GM12865 (cell line): ENCODE data around the gene BRPF1.

ENCODE experiments used
- DNase-seq: peaks from one replicate; pipeline ENCODE4 v3.0.0; 2010; ENCODE audit warnings: low read depth
- H3K4me3 ChIP-seq: 2 replicates; pipeline ENCODE4 v1.5.1; 2011; ENCODE audit warnings: mild to moderate bottlenecking, low read depth, low read length, control low read depth
- TF ChIP-seq, protein P1 (sequence below): IDR thresholded peaks from 2 replicates; pipeline ENCODE4 v1.5.1; 2011; ENCODE audit warnings: low read length, control low read depth, low read depth, inconsistent platforms; ENCODE audit not compliant: insufficient read depth; ENCODE audit errors: missing control alignments

Gene BRPF1, protein sequence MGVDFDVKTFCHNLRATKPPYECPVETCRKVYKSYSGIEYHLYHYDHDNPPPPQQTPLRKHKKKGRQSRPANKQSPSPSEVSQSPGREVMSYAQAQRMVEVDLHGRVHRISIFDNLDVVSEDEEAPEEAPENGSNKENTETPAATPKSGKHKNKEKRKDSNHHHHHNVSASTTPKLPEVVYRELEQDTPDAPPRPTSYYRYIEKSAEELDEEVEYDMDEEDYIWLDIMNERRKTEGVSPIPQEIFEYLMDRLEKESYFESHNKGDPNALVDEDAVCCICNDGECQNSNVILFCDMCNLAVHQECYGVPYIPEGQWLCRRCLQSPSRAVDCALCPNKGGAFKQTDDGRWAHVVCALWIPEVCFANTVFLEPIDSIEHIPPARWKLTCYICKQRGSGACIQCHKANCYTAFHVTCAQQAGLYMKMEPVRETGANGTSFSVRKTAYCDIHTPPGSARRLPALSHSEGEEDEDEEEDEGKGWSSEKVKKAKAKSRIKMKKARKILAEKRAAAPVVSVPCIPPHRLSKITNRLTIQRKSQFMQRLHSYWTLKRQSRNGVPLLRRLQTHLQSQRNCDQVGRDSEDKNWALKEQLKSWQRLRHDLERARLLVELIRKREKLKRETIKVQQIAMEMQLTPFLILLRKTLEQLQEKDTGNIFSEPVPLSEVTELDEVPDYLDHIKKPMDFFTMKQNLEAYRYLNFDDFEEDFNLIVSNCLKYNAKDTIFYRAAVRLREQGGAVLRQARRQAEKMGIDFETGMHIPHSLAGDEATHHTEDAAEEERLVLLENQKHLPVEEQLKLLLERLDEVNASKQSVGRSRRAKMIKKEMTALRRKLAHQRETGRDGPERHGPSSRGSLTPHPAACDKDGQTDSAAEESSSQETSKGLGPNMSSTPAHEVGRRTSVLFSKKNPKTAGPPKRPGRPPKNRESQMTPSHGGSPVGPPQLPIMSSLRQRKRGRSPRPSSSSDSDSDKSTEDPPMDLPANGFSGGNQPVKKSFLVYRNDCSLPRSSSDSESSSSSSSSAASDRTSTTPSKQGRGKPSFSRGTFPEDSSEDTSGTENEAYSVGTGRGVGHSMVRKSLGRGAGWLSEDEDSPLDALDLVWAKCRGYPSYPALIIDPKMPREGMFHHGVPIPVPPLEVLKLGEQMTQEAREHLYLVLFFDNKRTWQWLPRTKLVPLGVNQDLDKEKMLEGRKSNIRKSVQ (N-terminal part only)

GRCh38 chr3:9731206-9732079, at the start of gene BRPF1:
BRPF1 (plus strand) TSS chr3:9731735; CDS start chr3:9734141, 2,406 bp downstream.
- H3K4me3 ChIP-seq = peak within 1 kb of the TSS; percentile 92
- TF ChIP-seq, protein P1, sequence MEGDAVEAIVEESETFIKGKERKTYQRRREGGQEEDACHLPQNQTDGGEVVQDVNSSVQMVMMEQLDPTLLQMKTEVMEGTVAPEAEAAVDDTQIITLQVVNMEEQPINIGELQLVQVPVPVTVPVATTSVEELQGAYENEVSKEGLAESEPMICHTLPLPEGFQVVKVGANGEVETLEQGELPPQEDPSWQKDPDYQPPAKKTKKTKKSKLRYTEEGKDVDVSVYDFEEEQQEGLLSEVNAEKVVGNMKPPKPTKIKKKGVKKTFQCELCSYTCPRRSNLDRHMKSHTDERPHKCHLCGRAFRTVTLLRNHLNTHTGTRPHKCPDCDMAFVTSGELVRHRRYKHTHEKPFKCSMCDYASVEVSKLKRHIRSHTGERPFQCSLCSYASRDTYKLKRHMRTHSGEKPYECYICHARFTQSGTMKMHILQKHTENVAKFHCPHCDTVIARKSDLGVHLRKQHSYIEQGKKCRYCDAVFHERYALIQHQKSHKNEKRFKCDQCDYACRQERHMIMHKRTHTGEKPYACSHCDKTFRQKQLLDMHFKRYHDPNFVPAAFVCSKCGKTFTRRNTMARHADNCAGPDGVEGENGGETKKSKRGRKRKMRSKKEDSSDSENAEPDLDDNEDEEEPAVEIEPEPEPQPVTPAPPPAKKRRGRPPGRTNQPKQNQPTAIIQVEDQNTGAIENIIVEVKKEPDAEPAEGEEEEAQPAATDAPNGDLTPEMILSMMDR = no peak

GRCh38 chr3:9682096-9682495, 49.4 kb upstream of the BRPF1 start:
- no peak for DNase-seq
- TF ChIP-seq, protein P1 = no peak
- no peak overlapping the region for H3K4me3 ChIP-seq

More at GRCh38 chr3:9731206-9732079, at the start of gene BRPF1:
- DNase-seq = peak; percentile 100

- no peak for DNase-seq
- no peak overlapping the region for H3K4me3 ChIP-seq
- TF ChIP-seq, protein P1 = no peak
Observed at GRCh38 chr3:9683426-9683825, 48.1 kb upstream of the BRPF1 start.

GRCh38 chr3:9685216-9686049, 46.1 kb upstream of the BRPF1 start:
- TF ChIP-seq, protein P1 = no peak
- no peak for DNase-seq
- H3K4me3 ChIP-seq = no peak overlapping the region

DNA sequence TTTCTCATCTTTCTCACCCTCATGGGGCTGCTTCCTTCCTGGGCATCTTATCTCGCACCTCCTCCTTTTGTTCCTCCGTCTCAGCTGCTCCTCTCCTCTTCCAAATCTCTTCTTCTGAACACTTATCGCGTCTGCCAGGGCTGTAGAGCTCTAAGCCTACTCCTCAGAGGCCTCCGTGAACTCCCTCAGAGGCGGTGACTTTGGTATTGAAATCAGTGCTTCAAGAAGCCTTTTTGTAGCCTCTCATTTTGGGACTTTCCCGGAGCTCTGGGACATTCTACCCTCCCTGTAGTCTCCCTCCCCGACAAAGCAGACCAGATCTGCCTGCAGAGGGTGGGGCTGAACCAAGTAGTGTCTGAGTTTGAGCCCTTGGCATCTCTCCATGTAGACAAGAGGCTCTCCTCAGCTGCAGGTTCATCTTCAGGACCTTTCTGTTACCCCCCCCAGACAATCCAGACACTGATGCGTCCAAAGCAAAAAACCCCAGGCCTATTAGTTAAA, 45.4 kb upstream of the BRPF1 start:
- TF ChIP-seq, protein P1 = no peak
- peak; percentile 17 for DNase-seq
- no peak overlapping the region for H3K4me3 ChIP-seq
